Right lobe of liver (tissue), 4 donors: ENCODE measurements around the gene KXD1.

Source experiments
- POLR2A ChIP-seq: fragments of 450-650 bp; IDR thresholded peaks from one replicate; pipeline ENCODE4 v1.6.1; 2017; ENCODE audit warnings: antibody characterized with exemption, mild to moderate bottlenecking
- TF ChIP-seq, protein P1 (sequence below), 4 donors: fragments of 200-600 bp in 3 of 4; fragments of 450-650 bp in 1 of 4; IDR thresholded peaks; one replicate each; pipeline versions ENCODE4 v1.5.1 to v1.8.0; 2016 to 2022; ENCODE audit warnings: antibody characterized with exemption in 4 of 4, mild to moderate bottlenecking in 2 of 4
- donor health status: DM: no; HTN: no; CAD: no.
- donor health status: DM: no; HTN: no; CAD: no.
- donor health status: DM: no; HTN: yes; CAD: no.

DNA sequence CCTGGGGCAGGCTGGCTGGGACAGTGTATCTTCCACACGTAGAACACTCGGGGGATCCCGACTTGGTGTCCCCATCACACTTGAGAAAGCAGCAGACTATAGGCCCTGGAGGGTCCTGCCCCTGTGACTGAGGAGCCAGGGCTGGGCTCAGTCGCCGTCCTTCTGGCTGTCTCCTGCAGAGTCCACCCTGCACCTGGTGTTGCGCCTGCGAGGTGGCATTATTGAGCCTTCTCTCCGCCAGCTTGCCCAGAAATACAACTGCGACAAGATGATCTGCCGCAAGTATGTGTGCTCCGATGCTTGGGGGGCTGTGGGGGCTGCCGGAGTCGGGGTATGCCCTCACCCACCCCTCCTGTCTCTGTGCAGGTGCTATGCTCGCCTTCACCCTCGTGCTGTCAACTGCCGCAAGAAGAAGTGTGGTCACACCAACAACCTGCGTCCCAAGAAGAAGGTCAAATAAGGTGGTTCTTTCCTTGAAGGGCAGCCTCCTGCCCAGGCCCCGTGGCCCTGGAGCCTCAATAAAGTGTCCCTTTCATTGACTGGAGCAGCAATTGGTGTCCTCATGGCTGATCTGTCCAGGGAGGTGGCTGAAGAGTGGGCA, 17.1 kb downstream of the KXD1 start:
- TF ChIP-seq POLR2A = no peak
- TF ChIP-seq, protein P1, sequence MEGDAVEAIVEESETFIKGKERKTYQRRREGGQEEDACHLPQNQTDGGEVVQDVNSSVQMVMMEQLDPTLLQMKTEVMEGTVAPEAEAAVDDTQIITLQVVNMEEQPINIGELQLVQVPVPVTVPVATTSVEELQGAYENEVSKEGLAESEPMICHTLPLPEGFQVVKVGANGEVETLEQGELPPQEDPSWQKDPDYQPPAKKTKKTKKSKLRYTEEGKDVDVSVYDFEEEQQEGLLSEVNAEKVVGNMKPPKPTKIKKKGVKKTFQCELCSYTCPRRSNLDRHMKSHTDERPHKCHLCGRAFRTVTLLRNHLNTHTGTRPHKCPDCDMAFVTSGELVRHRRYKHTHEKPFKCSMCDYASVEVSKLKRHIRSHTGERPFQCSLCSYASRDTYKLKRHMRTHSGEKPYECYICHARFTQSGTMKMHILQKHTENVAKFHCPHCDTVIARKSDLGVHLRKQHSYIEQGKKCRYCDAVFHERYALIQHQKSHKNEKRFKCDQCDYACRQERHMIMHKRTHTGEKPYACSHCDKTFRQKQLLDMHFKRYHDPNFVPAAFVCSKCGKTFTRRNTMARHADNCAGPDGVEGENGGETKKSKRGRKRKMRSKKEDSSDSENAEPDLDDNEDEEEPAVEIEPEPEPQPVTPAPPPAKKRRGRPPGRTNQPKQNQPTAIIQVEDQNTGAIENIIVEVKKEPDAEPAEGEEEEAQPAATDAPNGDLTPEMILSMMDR (IDR thresholded peaks at IDR 0.05) = no peak
